ENCODE data around the gene SMG5. TPM values are rescaled to one million over a fixed set of nuclear protein-coding genes. Genes with fewer than 3 reads are reported as not detected.
"Not testable (repeated sequence)": the region's sequence is repeated elsewhere in the genome, so short reads cannot be mapped to it uniquely, and the experiment has no call there.

Gene SMG5
- total and polyA plus RNA-seq, 2 donors (not counting 1 experiment from before 2014, with no cell fraction given), result 53.5 to 77.0 TPM

DNA sequence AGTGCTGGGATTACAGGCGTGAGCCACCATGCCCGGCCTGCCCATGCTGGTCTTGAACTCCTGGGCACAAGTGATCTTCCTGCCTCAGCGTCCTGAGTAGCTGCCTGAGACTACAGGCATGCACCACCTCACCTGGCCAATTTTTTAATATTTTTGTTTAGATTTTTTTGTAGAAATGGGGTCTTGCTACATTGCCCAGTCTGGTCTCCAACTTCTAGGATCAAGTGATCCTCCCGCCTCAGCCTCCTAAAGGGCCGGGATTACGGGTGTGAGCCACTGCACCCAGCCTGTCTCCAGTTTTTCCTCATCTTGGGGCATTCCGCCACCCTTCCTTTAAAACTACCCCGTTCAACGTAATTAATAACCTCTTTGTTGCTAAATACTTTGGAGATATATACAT lies 62.4 kb downstream of the SMG5 start:
- peaks cover 10% of the 10 kb centered on the region for H3K4me1 Mint-ChIP-seq
- ChIA-PET CTCF (interaction anchor here (0.5 to 14.5 kb wide), 3 partner anchors 60 to 831 kb away, joined by 3 to 381 read pairs (median 3); no protein-coding TSS in a partner anchor), POLR2A (no interaction called here)
- no peaks in the 10 kb centered on the region for H3K4me1 ChIP-seq (ENCODE audit: control insufficient read depth in 2 of 2, insufficient read depth in 2 of 2, low read length in 2 of 2)
- peaks cover 22 to 35% of the 10 kb centered on the region in 2 experiments for H3K36me3 ChIP-seq (replicated peaks in 1 of 2; ENCODE audit: control extremely low read depth in 1 of 2, control insufficient read depth in 1 of 2, extremely low read depth in 1 of 2, insufficient read depth in 2 of 2, low read length in 1 of 2)
- 87% methylated on average over 3 of the region's 9 CpGs for WGBS (ENCODE audit: insufficient coverage)
- H3K4me2 ChIP-seq (replicated peaks; ENCODE audit: low read depth, low read length, poor library complexity, severe bottlenecking), result no peak overlapping the region
- ATAC-seq (ENCODE audit: low read depth) (no peak), DNase-seq (no peak)
- H3K9me3 Mint-ChIP-seq (ENCODE audit: insufficient read depth), result no peaks in the 10 kb centered on the region
- no peaks in the 10 kb centered on the region for H3K27me3 ChIP-seq (replicated peaks in 1 of 4; ENCODE audit: control extremely low read depth in 1 of 4, control insufficient read depth in 3 of 4, insufficient read depth in 4 of 4, low read length in 3 of 4)
- no peaks in the 10 kb centered on the region for H3K27me3 Mint-ChIP-seq
- H3K4me3 Mint-ChIP-seq, result no peak overlapping the region
- H2AFZ ChIP-seq (ENCODE audit: insufficient read depth, low read depth, low read length, poor library complexity, severe bottlenecking), result no peak overlapping the region
- no peak overlapping the region for H3K27ac ChIP-seq (ENCODE audit: low read length in 2 of 2)
- H3K4me3 ChIP-seq (ENCODE audit: control extremely low read depth in 1 of 5, extremely low read depth in 1 of 5, insufficient read depth in 1 of 5, low read depth in 2 of 5, low read length in 4 of 5), result no peak overlapping the region
- TF ChIP-seq EZH2 (IDR thresholded peaks at IDR 0.05; ENCODE audit: borderline replicate concordance, insufficient read depth, low read depth, low read length, poor library complexity, severe bottlenecking) (no peak), CTCF (IDR thresholded peaks at IDR 0.05) (no peak)
- peaks cover 59% of the 10 kb centered on the region for H3K79me2 ChIP-seq (ENCODE audit: control insufficient read depth, insufficient read depth, low read length)
- H3K9me3 ChIP-seq (ENCODE audit: control extremely low read depth in 1 of 3, control insufficient read depth in 2 of 3, insufficient read depth in 1 of 3, low read length in 2 of 3), result no peaks in the 10 kb centered on the region
- no peak overlapping the region for H3K27ac Mint-ChIP-seq
- H3K9ac ChIP-seq (ENCODE audit: low read length), result no peak overlapping the region
- intact Hi-C loops (cut with micrococcal nuclease), result no loop called here
- peaks cover 24% of the 10 kb centered on the region for H4K20me1 ChIP-seq (ENCODE audit: control insufficient read depth, insufficient read depth, low read length, poor library complexity, severe bottlenecking)

DNA sequence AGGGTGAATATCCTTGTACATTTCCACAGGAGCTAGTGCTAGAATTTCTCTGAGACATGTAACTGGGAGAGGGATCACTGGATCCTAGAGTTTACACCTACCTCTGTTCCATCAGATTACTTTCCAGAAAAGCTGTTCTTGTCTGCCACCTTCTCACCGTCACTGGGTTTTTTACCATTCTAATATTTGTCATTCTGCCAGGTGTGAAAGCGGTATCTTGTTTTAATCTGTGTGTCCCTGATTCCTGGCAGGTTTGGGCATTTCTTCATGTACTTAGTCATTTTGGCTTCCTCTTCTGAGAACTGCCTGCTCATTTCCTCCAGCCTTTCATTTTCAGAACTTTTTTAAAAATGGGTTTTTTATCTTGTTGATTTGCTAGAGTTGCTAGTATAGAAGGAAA lies 64.8 kb downstream of the SMG5 start:
- ChIA-PET POLR2A (no interaction called here), CTCF (interaction anchor here (0.7 to 14.5 kb wide), 2 partner anchors 72 to 419 kb away, joined by 3 to 381 read pairs; no protein-coding TSS in a partner anchor)
- H2AFZ ChIP-seq (ENCODE audit: insufficient read depth, low read depth, low read length, poor library complexity, severe bottlenecking), result no peak overlapping the region
- Mint-ChIP-seq H3K9me3 (ENCODE audit: insufficient read depth) (no peaks in the 10 kb centered on the region), H3K27ac (no peak overlapping the region), H3K27me3 (no peaks in the 10 kb centered on the region), H3K4me1 (peaks cover 24% of the 10 kb centered on the region), H3K4me3 (no peak overlapping the region)
- WGBS (ENCODE audit: insufficient coverage), result 38% methylated on average over 1 of the region's 2 CpGs
- H3K9me3 ChIP-seq (ENCODE audit: control extremely low read depth in 1 of 3, control insufficient read depth in 2 of 3, insufficient read depth in 1 of 3, low read length in 2 of 3), result no peaks in the 10 kb centered on the region
- H3K36me3 ChIP-seq (replicated peaks in 1 of 2; ENCODE audit: control extremely low read depth in 1 of 2, control insufficient read depth in 1 of 2, extremely low read depth in 1 of 2, insufficient read depth in 2 of 2, low read length in 1 of 2), result peaks cover 11 to 27% of the 10 kb centered on the region in 2 experiments
- no peak overlapping the region for H3K4me2 ChIP-seq (replicated peaks; ENCODE audit: low read depth, low read length, poor library complexity, severe bottlenecking)
- peaks cover 72% of the 10 kb centered on the region for H3K79me2 ChIP-seq (ENCODE audit: control insufficient read depth, insufficient read depth, low read length)
- no peaks in the 10 kb centered on the region for H3K27me3 ChIP-seq (replicated peaks in 1 of 4; ENCODE audit: control extremely low read depth in 1 of 4, control insufficient read depth in 3 of 4, insufficient read depth in 4 of 4, low read length in 3 of 4)
- no peak for DNase-seq
- H3K4me3 ChIP-seq (ENCODE audit: control extremely low read depth in 1 of 5, extremely low read depth in 1 of 5, insufficient read depth in 1 of 5, low read depth in 2 of 5, low read length in 4 of 5), result peak overlapping the region in 1 of 5 experiments; percentile 44
- peaks cover 8 to 12% of the 10 kb centered on the region in 2 donors for H3K4me1 ChIP-seq (ENCODE audit: control insufficient read depth in 2 of 2, insufficient read depth in 2 of 2, low read length in 2 of 2)
- intact Hi-C loops (cut with micrococcal nuclease), result no loop called here
- ATAC-seq (ENCODE audit: low read depth), result no peak
- H4K20me1 ChIP-seq (ENCODE audit: control insufficient read depth, insufficient read depth, low read length, poor library complexity, severe bottlenecking), result peaks cover 28% of the 10 kb centered on the region
- H3K9ac ChIP-seq (ENCODE audit: low read length), result no peak overlapping the region
- no peak for TF ChIP-seq CTCF (IDR thresholded peaks at IDR 0.05)
- no peak for TF ChIP-seq EZH2 (IDR thresholded peaks at IDR 0.05; ENCODE audit: borderline replicate concordance, insufficient read depth, low read depth, low read length, poor library complexity, severe bottlenecking)
- H3K27ac ChIP-seq (ENCODE audit: low read length in 2 of 2), result peak overlapping the region in 1 of 2 donors; percentile 6

- H3K27ac ChIP-seq (ENCODE audit: low read length in 2 of 2); intact Hi-C loops (cut with micrococcal nuclease); H3K27me3 ChIP-seq (replicated peaks in 1 of 4; ENCODE audit: control extremely low read depth in 1 of 4, control insufficient read depth in 3 of 4, insufficient read depth in 4 of 4, low read length in 3 of 4); H3K4me3 Mint-ChIP-seq; POLR2A ChIA-PET; H3K9me3 ChIP-seq (ENCODE audit: control extremely low read depth in 1 of 3, control insufficient read depth in 2 of 3, insufficient read depth in 1 of 3, low read length in 2 of 3); H2AFZ ChIP-seq (ENCODE audit: insufficient read depth, low read depth, low read length, poor library complexity, severe bottlenecking); ATAC-seq (ENCODE audit: low read depth); H3K27ac Mint-ChIP-seq; H3K9me3 Mint-ChIP-seq (ENCODE audit: insufficient read depth); H3K9ac ChIP-seq (ENCODE audit: low read length); H3K4me3 ChIP-seq (ENCODE audit: control extremely low read depth in 1 of 5, extremely low read depth in 1 of 5, insufficient read depth in 1 of 5, low read depth in 2 of 5, low read length in 4 of 5); H3K27me3 Mint-ChIP-seq; H3K4me2 ChIP-seq (replicated peaks; ENCODE audit: low read depth, low read length, poor library complexity, severe bottlenecking); DNase-seq: not testable (repeated sequence)
- H3K79me2 ChIP-seq (ENCODE audit: control insufficient read depth, insufficient read depth, low read length), result peaks cover 60% of the 10 kb centered on the region
- peaks cover 14 to 19% of the 10 kb centered on the region in 2 donors for H3K4me1 ChIP-seq (ENCODE audit: control insufficient read depth in 2 of 2, insufficient read depth in 2 of 2, low read length in 2 of 2)
- H4K20me1 ChIP-seq (ENCODE audit: control insufficient read depth, insufficient read depth, low read length, poor library complexity, severe bottlenecking), result peaks cover 27% of the 10 kb centered on the region
- over 99% methylated on average over 38 of the region's 55 CpGs for WGBS (ENCODE audit: insufficient coverage)
- CTCF ChIA-PET, result interaction anchor here (1.5 kb wide), 1 partner anchor 69 kb away, joined by 4 read pairs; no protein-coding TSS in a partner anchor
- peaks cover 35% of the 10 kb centered on the region for H3K4me1 Mint-ChIP-seq
- peaks cover 4 to 18% of the 10 kb centered on the region in 2 experiments for H3K36me3 ChIP-seq (replicated peaks in 1 of 2; ENCODE audit: control extremely low read depth in 1 of 2, control insufficient read depth in 1 of 2, extremely low read depth in 1 of 2, insufficient read depth in 2 of 2, low read length in 1 of 2)
Observed at GRCh38 chr1:156216361-156217086, 66.1 kb downstream of the SMG5 start.

All from B cell (primary cell).